Spleen (tissue), 11 donors: ENCODE data around the gene RAB40C. TPM values are rescaled to one million over a fixed set of nuclear protein-coding genes. Genes with fewer than 3 reads are reported as not detected.

ENCODE experiments used
- DNase-seq: peaks from one replicate; pipeline ENCODE4 v3.0.0-alpha.2; 2020
- H3K27ac ChIP-seq, 8 donors: fragments of 200-600 bp; sonication (generic) in 7 of 8; 1 replicate in 4 of 8; 2 replicates in 4 of 8; pipeline versions ENCODE4 v1.5.0 to v1.8.0; 2016 to 2021; ENCODE audit warnings: inconsistent platforms in 4 of 8, mild to moderate bottlenecking in 4 of 8, moderate library complexity in 1 of 8
- H3K27me3 ChIP-seq, 7 donors: fragments of 200-600 bp; sonication (generic) in 6 of 7; replicated peaks in 1 of 7; 1 replicate in 4 of 7; 2 replicates in 3 of 7; pipeline versions ENCODE4 v1.5.0 to v1.8.0; 2016 to 2021; ENCODE audit warnings: inconsistent platforms in 3 of 7, mild to moderate bottlenecking in 1 of 7
- H3K36me3 ChIP-seq, 6 donors: fragments of 200-600 bp; sonication (generic) in 5 of 6; 1 replicate in 4 of 6; 2 replicates in 2 of 6; pipeline versions ENCODE4 v1.5.0 to v1.8.0; 2016 to 2021; ENCODE audit warnings: inconsistent platforms in 2 of 6
- H3K4me1 ChIP-seq, 6 donors: fragments of 200-600 bp; sonication (generic) in 5 of 6; 1 replicate in 3 of 6; 2 replicates in 3 of 6; pipeline versions ENCODE4 v1.5.0 to v1.8.0; 2016 to 2021; ENCODE audit warnings: inconsistent platforms in 3 of 6
- H3K4me3 ChIP-seq, 8 donors: fragments of 200-600 bp; sonication (generic) in 7 of 8; 1 replicate in 4 of 8; 2 replicates in 4 of 8; pipeline versions ENCODE4 v1.5.0 to v1.8.0; 2016 to 2021; ENCODE audit warnings: inconsistent platforms in 4 of 8, mild to moderate bottlenecking in 4 of 8, moderate library complexity in 2 of 8
- H3K9me3 ChIP-seq, 8 donors: fragments of 200-600 bp; sonication (generic) in 7 of 8; 1 replicate in 4 of 8; 2 replicates in 4 of 8; pipeline versions ENCODE4 v1.5.0 to v1.8.0; 2016 to 2021; ENCODE audit warnings: inconsistent platforms in 4 of 8
- POLR2A ChIP-seq, 3 donors: fragments of 450-650 bp; IDR thresholded peaks; one replicate each; pipeline ENCODE4 v1.5.1; 2017; ENCODE audit warnings: antibody characterized with exemption in 3 of 3, mild to moderate bottlenecking in 1 of 3
- POLR2AphosphoS5 ChIP-seq, 3 donors: sonication (generic); formaldehyde crosslinking; IDR thresholded peaks; one replicate each; pipeline ENCODE4 v1.5.1; 2017; ENCODE audit warnings: antibody characterized with exemption in 3 of 3
- WGBS, 5 donors: extraction: QIAGEN DNeasy Blood & Tissue Kit in 3 of 5; methylation state at CpG; one replicate each; pipeline versions ENCODE4 v1.1.5 to v1.1.7; 2013 to 2018; 5-methylcytosine and 5-hydroxymethylcytosine counted together
- intact Hi-C: fragments of 100-400 bp; cut with DNase I; formaldehyde crosslinking; loops from one replicate; pipeline ENCODE4 v1.15.0; 2023; ENCODE audit warnings: low total_unique reads
- polyA plus RNA-seq, 3 donors: library from polyadenylated mRNA; stranded (reverse); fragments of 200-250 nt; gene quantifications; one replicate each; pipeline ENCODE4 v1.2.1, GENCODE V29; 2013
- total RNA-seq, 7 donors: library from RNA; depleted of rRNA in 3 of 7; stranded (reverse); fragments of >200 nt in 3 of 7; fragmentation: NEBNext Ultra II Directional in 4 of 7; extraction: Animal tissue kit (Norgen Biotek cat#: 25700) in 4 of 7; gene quantifications; one replicate each; pipeline versions ENCODE4 v1.1.0 to v1.2.1, GENCODE V29; 2016 to 2021
- TF ChIP-seq, protein P1 (sequence below), 11 experiments: fragments of 200-600 bp in 7 of 11; fragments of 450-650 bp in 4 of 11; sonication (generic) in 4 of 11; IDR thresholded peaks in 8 of 11; conservative IDR thresholded peaks in 3 of 11; 1 replicate in 7 of 11; 2 replicates in 4 of 11; pipeline versions ENCODE4 v1.4.0 to v1.8.0; 2016 to 2021; ENCODE audit warnings: antibody characterized with exemption in 11 of 11, inconsistent platforms in 4 of 11, mild to moderate bottlenecking in 1 of 11
- donor health status: healthy with polysubstance abuse.
- donor health status: DM: no; HTN: no; CAD: no; lungs with moderate emphysema.
- donor health status: DM: no; HTN: no; CAD: no.
- donor health status: Bipolar disorder and iron deficiency.
- donor health status: healthy.
- donor health status: DM: no; HTN: no; CAD: no.
- donor health status: DM: yes; HTN: yes; CAD: no.

The RAB40C gene
- total and polyA plus RNA-seq, 10 donors: 8.1 to 21.6 (median 15.2) TPM

DNA sequence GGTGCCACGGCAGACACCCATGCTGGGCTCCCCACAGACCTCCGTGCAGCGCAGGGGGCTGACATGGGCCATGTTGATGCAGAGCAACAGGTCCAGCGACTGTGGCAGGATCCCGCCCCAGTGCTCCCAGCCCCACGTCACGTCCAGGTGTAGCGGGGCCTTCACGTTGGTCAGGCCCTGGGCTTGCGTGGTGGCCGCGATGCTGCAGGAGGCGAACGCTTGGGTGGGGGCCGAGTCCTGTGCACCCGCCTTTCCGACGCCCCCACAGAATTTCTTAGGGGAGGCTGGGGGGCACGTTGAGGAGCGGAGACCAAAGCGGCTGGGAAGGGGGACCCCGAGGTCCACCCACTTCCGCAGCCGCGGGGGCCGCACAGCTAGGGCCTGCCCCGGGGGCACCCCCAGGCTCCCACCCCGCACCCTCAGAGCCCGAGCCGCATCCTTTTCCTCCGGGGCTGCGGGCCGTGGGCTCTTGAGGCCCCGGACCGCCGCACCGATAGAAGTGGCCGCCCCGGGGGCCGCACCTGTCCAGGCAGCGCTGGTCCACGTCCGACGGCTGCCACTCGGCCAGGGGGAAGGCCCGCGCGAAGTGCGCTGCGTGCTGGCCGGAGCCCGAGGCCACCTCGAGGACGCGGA, 45.8 kb downstream of the RAB40C start:
- WGBS, 5 donors: 0 to 21% (median 5%) methylated on average over 8 to 55 of the region's 55 CpGs
- Histone ChIP-seq H3K27ac (peak overlapping the region; percentile 93 to 98 (median 95)), H3K4me1 (peaks cover 17 to 65% (median 44%) of the 10 kb centered on the region in 6 donors), H3K9me3 (no peaks in the 10 kb centered on the region), H3K36me3 (peaks cover 0 to 30% (median 17%) of the 10 kb centered on the region in 6 donors), H3K4me3 (peak overlapping the region; percentile 66 to 98 (median 85)), H3K27me3 (peaks cover 0 to 8% (median 0%) of the 10 kb centered on the region in 7 donors)
- intact Hi-C loops: no loop called here
- TF ChIP-seq POLR2A (IDR thresholded peaks at IDR 0.05): no peak
- TF ChIP-seq, protein P1, sequence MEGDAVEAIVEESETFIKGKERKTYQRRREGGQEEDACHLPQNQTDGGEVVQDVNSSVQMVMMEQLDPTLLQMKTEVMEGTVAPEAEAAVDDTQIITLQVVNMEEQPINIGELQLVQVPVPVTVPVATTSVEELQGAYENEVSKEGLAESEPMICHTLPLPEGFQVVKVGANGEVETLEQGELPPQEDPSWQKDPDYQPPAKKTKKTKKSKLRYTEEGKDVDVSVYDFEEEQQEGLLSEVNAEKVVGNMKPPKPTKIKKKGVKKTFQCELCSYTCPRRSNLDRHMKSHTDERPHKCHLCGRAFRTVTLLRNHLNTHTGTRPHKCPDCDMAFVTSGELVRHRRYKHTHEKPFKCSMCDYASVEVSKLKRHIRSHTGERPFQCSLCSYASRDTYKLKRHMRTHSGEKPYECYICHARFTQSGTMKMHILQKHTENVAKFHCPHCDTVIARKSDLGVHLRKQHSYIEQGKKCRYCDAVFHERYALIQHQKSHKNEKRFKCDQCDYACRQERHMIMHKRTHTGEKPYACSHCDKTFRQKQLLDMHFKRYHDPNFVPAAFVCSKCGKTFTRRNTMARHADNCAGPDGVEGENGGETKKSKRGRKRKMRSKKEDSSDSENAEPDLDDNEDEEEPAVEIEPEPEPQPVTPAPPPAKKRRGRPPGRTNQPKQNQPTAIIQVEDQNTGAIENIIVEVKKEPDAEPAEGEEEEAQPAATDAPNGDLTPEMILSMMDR (IDR thresholded peaks at IDR 0.05 in 8 of 11, conservative IDR thresholded peaks at IDR 0.05 in 3 of 11): no peak
- TF ChIP-seq POLR2AphosphoS5 (IDR thresholded peaks at IDR 0.05): no peak
- peak; percentile 89 for DNase-seq

DNA sequence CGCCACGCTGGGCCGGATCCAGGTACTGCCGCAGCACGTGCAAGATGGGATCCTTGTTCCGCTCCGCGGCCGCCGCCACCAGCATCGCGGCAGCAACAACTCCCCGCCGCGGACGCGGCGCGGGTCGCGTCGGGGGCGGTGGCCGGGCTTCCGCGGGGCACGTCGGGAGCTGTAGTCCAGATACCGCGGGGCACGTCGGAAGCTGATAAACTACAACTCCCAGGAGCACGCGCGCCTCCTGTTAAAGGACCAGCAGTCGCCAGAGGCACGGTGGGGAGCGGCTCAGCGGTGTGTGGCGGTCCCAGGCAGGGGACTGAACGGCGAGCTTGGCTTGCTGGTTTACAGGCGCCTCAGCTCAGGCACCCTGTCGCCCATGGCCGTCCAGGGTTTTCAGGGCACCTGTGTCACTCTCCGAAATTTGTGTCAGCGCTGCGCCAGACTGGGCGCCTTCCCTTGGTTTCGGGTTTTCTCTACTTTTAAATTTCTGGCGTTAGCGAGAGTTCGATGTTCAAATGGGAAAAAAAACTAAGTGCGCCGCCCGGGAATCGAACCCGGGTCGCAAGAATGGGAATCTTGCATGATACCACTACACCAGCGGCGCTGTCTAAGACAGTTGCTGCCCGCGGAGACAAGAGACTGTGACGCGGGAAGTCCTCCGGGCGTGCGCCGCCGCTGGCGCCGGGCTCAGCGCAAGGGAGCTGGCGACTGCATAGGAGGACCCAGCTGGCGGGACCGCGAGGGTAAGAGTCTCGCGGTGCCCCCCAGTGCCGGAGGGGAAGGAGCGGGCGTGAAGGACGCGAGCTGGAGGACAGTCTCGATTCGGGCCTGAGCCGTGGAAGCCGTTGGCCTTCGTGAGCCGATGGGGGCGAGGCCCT, 46.6 kb downstream of the RAB40C start, which contains the start of gene METTL26:
Gene METTL26, minus strand, starts transcription at position 100 of the 875 bp plus-strand sequence. Its CDS starts 15 bp downstream, at position 85.
- DNase-seq: peak; percentile 99
- Histone ChIP-seq H3K27me3 (peaks cover 0 to 4% (median 0%) of the 10 kb centered on the region in 7 donors), H3K36me3 (peaks cover 0 to 30% (median 17%) of the 10 kb centered on the region in 6 donors), H3K27ac (peak within 1 kb of the TSS; percentile 93 to 98 (median 95)), H3K4me3 (peak within 1 kb of the TSS; percentile 66 to 98 (median 85)), H3K9me3 (no peaks in the 10 kb centered on the region), H3K4me1 (peaks cover 17 to 65% (median 40%) of the 10 kb centered on the region in 6 donors)
- TF ChIP-seq POLR2AphosphoS5 (IDR thresholded peaks at IDR 0.05) (peak; percentile 87 to 89 (median 88)), POLR2A (IDR thresholded peaks at IDR 0.05) (peak in 1 of 3 donors; percentile 20)
- TF ChIP-seq, protein P1 (IDR thresholded peaks at IDR 0.05 in 8 of 11, conservative IDR thresholded peaks at IDR 0.05 in 3 of 11): peak in 4 of 11 experiments; percentile 28 to 38 (median 34)
- WGBS, 5 donors: 0% methylated on average over 38 to 91 of the region's 91 CpGs
- intact Hi-C loops: no loop called here

DNA sequence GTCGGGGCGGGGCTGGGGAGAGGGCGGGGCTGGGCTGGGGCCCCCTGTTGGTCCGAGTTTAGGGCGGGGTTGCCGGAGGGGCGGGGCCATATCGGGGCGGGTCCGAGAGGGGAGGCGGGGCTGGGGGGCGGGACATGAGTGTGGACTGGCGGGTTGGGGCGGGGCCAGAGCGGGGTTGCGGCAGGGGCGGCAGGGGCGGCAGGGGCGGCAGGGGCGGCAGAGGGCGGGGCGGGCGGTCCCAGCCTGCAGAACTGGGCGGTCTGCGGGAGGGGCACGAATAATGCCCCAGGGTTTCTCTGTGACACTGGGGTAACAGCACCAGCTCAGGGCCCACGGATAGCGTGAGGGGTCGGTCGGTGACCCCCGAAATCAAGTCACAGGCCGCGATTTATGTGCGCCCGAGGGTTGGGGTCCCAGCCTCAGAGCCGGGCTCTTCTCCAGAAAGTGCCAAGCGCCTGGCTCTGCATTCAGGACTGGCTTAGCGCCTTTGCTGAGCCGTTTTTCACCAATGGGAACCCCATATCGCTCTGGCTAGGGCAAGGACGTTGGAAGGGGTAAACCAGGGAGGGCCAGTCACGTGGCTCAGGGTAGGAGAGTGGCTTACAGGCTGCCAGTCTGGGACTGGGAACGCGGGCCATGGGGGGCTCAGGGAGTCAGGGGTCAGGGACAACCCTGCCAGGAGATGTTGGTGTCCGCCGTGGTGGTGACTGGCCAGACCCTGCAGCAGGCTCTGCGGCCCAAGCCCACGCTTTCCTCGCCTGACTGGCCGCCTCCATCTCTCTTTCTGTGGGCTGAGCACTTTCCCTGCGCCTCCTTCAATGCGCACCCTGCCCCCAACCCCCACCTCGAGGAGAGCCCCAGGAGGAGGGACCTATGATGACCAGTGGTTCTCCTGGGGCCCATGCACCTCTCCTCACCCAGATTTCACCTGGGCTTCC, 47.5 kb downstream of the RAB40C start:
- no peak for TF ChIP-seq POLR2A (IDR thresholded peaks at IDR 0.05)
- TF ChIP-seq, protein P1 (IDR thresholded peaks at IDR 0.05 in 8 of 11, conservative IDR thresholded peaks at IDR 0.05 in 3 of 11): no peak
- no peak for TF ChIP-seq POLR2AphosphoS5 (IDR thresholded peaks at IDR 0.05)
- peak; percentile 88 for DNase-seq
- Histone ChIP-seq H3K27me3 (peaks cover 0 to 4% (median 0%) of the 10 kb centered on the region in 7 donors), H3K36me3 (peaks cover 0 to 28% (median 17%) of the 10 kb centered on the region in 6 donors), H3K27ac (peak overlapping the region; percentile 93 to 98 (median 95)), H3K9me3 (no peaks in the 10 kb centered on the region), H3K4me1 (peaks cover 17 to 72% (median 44%) of the 10 kb centered on the region in 6 donors), H3K4me3 (peak overlapping the region; percentile 66 to 98 (median 85))
- intact Hi-C loops: no loop called here
- WGBS, 5 donors: 17 to 31% (median 26%) methylated on average over 20 to 52 of the region's 53 CpGs
